HL-60 (cell line): ENCODE data around the gene RER1.

Experiments
- DNase-seq, 2 experiments: peaks; one replicate each; pipeline ENCODE4 v3.0.0-alpha.2; 2010 to 2020; ENCODE audit warnings: low read depth in 1 of 2, low spot score in 1 of 2
- H3K27ac ChIP-seq: fragments of 250-450 bp; sonication (Bioruptor Pico); replicated peaks from 2 replicates; pipeline ENCODE4 v1.5.1; 2020; ENCODE audit warnings: mild to moderate bottlenecking, moderate library complexity
- H3K27me3 ChIP-seq: fragments of 250-450 bp; sonication (Bioruptor Pico); 2 replicates; pipeline ENCODE4 v1.5.1; 2021; ENCODE audit warnings: mild to moderate bottlenecking, moderate library complexity; ENCODE audit not compliant: insufficient read depth, poor library complexity, severe bottlenecking
- H3K4me3 ChIP-seq: replicated peaks from 2 replicates; pipeline ENCODE4 v1.5.1; 2011; ENCODE audit warnings: mild to moderate bottlenecking, control low read depth, low read length; ENCODE audit not compliant: insufficient read depth
- CTCF ChIP-seq: IDR thresholded peaks from one replicate; pipeline ENCODE4 v1.5.1; 2011; ENCODE audit warnings: low read length, control low read depth, inconsistent platforms; ENCODE audit not compliant: insufficient read depth
- GABPA ChIP-seq: IDR thresholded peaks from 2 replicates; pipeline ENCODE4 v1.6.1; 2012; ENCODE audit warnings: low read depth
- POLR2AphosphoS5 ChIP-seq: IDR thresholded peaks from 2 replicates; pipeline ENCODE4 v1.6.1; 2012; ENCODE audit warnings: low read depth
- REST ChIP-seq: IDR thresholded peaks from 2 replicates; pipeline ENCODE4 v1.6.1; 2012; ENCODE audit warnings: low read depth; ENCODE audit not compliant: insufficient replicate concordance
- SPI1 ChIP-seq: IDR thresholded peaks from 2 replicates; pipeline ENCODE4 v1.6.1; 2012; ENCODE audit warnings: low read depth, mild to moderate bottlenecking, borderline replicate concordance

The RER1 gene

GRCh38 chr1:2344121-2344681 is 47.4 kb upstream of the RER1 start:
- TF ChIP-seq SPI1 (no peak), GABPA (no peak), REST (no peak), CTCF (no peak), POLR2AphosphoS5 (no peak)
- Histone ChIP-seq H3K27ac (no peak overlapping the region), H3K4me3 (no peak overlapping the region), H3K27me3 (no peaks in the 10 kb centered on the region)
- no peak for DNase-seq

- TF ChIP-seq CTCF (no peak), REST (no peak)
- H3K4me3 ChIP-seq = no peak overlapping the region
- H3K27me3 ChIP-seq = no peaks in the 10 kb centered on the region
- no peak overlapping the region for H3K27ac ChIP-seq
- no peak for DNase-seq
These were observed 46.8 kb upstream of the RER1 start for GRCh38 chr1:2344744-2345296.

GRCh38 chr1:2345297-2346075 is 46.2 kb upstream of the RER1 start:
- Histone ChIP-seq H3K4me3 (no peak overlapping the region), H3K27me3 (no peaks in the 10 kb centered on the region), H3K27ac (no peak overlapping the region)
- DNase-seq = no peak
- TF ChIP-seq SPI1 (no peak), REST (no peak), CTCF (no peak), POLR2AphosphoS5 (no peak), GABPA (no peak)
